Activated naive CD4-positive, alpha-beta T cell treated with anti-CD3 and anti-CD28 coated beads, Interleukin-2, amount 10 ng/mL, durations not matched to agents 7 days and 5 days (primary cell): ENCODE measurements around the gene TVP23C.

Experiments
- CTCF ChIA-PET: fragments of 350-600 bp; sonication (Branson Sonifier 250); formaldehyde crosslinking; loops from one replicate; lab custom pipeline; 2021; ENCODE audit warnings: antibody characterized with exemption; lab: Charles Lee
- DNase-seq: peaks from one replicate; pipeline ENCODE4 v3.0.0-alpha.2; 2020
- H3K27ac Mint-ChIP-seq: one replicate; pipeline ENCODE4 v1.8.0; 2021; ENCODE audit warnings: mild to moderate bottlenecking, moderate library complexity, mixed read lengths
- H3K27me3 Mint-ChIP-seq: one replicate; pipeline ENCODE4 v1.8.0; 2021; ENCODE audit warnings: mild to moderate bottlenecking, mixed read lengths
- H3K36me3 Mint-ChIP-seq: one replicate; pipeline ENCODE4 v1.8.0; 2021; ENCODE audit warnings: mixed read lengths
- H3K4me1 Mint-ChIP-seq: one replicate; pipeline ENCODE4 v1.8.0; 2021; ENCODE audit warnings: mixed read lengths
- H3K4me3 Mint-ChIP-seq: one replicate; pipeline ENCODE4 v1.8.0; 2021; ENCODE audit warnings: mild to moderate bottlenecking, moderate library complexity, mixed read lengths
- H3K9me3 Mint-ChIP-seq: one replicate; pipeline ENCODE4 v1.8.0; 2021; ENCODE audit warnings: mixed read lengths

Gene TVP23C

DNA sequence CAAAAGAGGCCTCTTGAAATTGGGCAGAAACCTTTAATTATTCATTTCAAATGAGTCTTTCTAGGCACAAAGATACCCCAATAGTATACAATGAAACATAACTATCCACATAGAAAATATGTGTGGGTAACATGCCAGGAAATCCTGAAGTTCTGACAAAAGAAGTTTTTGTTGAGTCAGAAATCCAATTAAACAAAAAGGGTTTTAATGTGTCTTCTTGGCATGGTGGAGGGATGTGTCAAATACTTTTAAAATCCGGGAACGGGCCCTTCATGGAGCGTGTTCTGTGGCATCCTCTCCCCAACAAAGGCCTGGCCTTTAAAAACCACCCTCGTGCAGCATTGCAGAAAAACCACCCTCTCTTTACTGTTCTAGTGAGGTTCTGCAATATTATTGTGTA lies 110.0 kb downstream of the TVP23C start:
- H3K9me3 Mint-ChIP-seq: peaks cover 6% of the 10 kb centered on the region
- H3K27me3 Mint-ChIP-seq: no peaks in the 10 kb centered on the region
- no peaks in the 10 kb centered on the region for H3K36me3 Mint-ChIP-seq
- H3K27ac Mint-ChIP-seq: no peak overlapping the region
- H3K4me3 Mint-ChIP-seq: no peak overlapping the region
- H3K4me1 Mint-ChIP-seq: no peaks in the 10 kb centered on the region
- CTCF ChIA-PET: no interaction called here
- DNase-seq: no peak

DNA sequence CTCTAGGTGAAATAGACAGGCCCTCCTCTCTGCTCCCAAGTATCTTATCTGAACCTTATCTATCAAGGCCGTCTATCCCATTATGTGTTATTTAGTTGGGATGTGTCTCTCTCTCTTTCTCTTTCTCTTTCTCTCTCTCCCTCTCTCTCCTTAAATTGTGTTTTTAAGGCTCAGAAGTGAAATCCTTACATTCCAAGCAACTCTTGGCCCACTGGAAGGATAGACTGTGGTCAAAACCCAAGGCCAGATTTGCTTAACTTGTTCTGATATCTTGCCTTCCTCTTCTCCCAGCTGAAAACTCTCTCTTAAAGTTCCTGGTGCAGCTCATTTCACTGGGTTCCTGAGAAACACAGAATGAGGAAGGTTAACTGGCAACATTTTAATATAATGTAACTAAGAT lies 110.5 kb downstream of the TVP23C start:
- no peak overlapping the region for H3K27ac Mint-ChIP-seq
- H3K4me1 Mint-ChIP-seq: no peaks in the 10 kb centered on the region
- H3K36me3 Mint-ChIP-seq: no peaks in the 10 kb centered on the region
- CTCF ChIA-PET: no interaction called here
- DNase-seq: no peak
- H3K4me3 Mint-ChIP-seq: no peak overlapping the region
- no peaks in the 10 kb centered on the region for H3K27me3 Mint-ChIP-seq
- peaks cover 6% of the 10 kb centered on the region for H3K9me3 Mint-ChIP-seq
